ENCODE data around the gene MPIG6B. TPM values are rescaled to one million over a fixed set of nuclear protein-coding genes. Genes with fewer than 3 reads are reported as not detected.
A peak's percentile ranks its signal among the peaks of the same experiment; 100 is the strongest.

Gene MPIG6B
- total and polyA plus RNA-seq, 2 experiments from 2014 or later = not detected

GRCh38 chr6:31681135-31681671 lies 42.0 kb upstream of the MPIG6B start:
- H3K4me3 ChIP-seq = peak overlapping the region; percentile 28
- peak in 1 of 2 donors; percentile 52 for DNase-seq (ENCODE audit: low read depth in 1 of 2, low spot score in 1 of 2)
- peak; percentile 31 for TF ChIP-seq CTCF (IDR thresholded peaks at IDR 0.05; ENCODE audit: low read depth, low read length)
- H3K36me3 ChIP-seq = peaks cover 4% of the 10 kb centered on the region
- peaks cover 10% of the 10 kb centered on the region for H3K27me3 ChIP-seq
- peaks cover 2% of the 10 kb centered on the region for H3K4me1 ChIP-seq (ENCODE audit: low read depth)
- H3K9me3 ChIP-seq (ENCODE audit: low read depth) = no peaks in the 10 kb centered on the region
- H3K27ac ChIP-seq = no peak overlapping the region

GRCh38 chr6:31683591-31683990 lies 39.6 kb upstream of the MPIG6B start:
- Histone ChIP-seq H3K9me3 (ENCODE audit: low read depth) (no peaks in the 10 kb centered on the region), H3K27me3 (peaks cover 10% of the 10 kb centered on the region), H3K36me3 (peaks cover 22% of the 10 kb centered on the region), H3K4me3 (peak overlapping the region; percentile 29), H3K4me1 (ENCODE audit: low read depth) (peaks cover 2% of the 10 kb centered on the region), H3K27ac (no peak overlapping the region)
- DNase-seq (ENCODE audit: low read depth in 1 of 2, low spot score in 1 of 2) = no peak
- TF ChIP-seq CTCF (IDR thresholded peaks at IDR 0.05; ENCODE audit: low read depth, low read length) = no peak

GRCh38 chr6:31686483-31686882 lies 36.7 kb upstream of the MPIG6B start:
- Histone ChIP-seq H3K4me1 (ENCODE audit: low read depth) (peaks cover under 1% of the 10 kb centered on the region), H3K27ac (no peak overlapping the region), H3K27me3 (peaks cover 9% of the 10 kb centered on the region), H3K4me3 (no peak overlapping the region), H3K9me3 (ENCODE audit: low read depth) (no peaks in the 10 kb centered on the region), H3K36me3 (peaks cover 32% of the 10 kb centered on the region)
- no peak for TF ChIP-seq CTCF (IDR thresholded peaks at IDR 0.05; ENCODE audit: low read depth, low read length)
- no peak for DNase-seq (ENCODE audit: low read depth in 1 of 2, low spot score in 1 of 2)

GRCh38 chr6:31687321-31687720 lies 35.9 kb upstream of the MPIG6B start:
- DNase-seq (ENCODE audit: low read depth in 1 of 2, low spot score in 1 of 2) = no peak
- Histone ChIP-seq H3K36me3 (peaks cover 40% of the 10 kb centered on the region), H3K27me3 (peaks cover under 1% of the 10 kb centered on the region), H3K27ac (no peak overlapping the region), H3K4me1 (ENCODE audit: low read depth) (no peaks in the 10 kb centered on the region), H3K9me3 (ENCODE audit: low read depth) (no peaks in the 10 kb centered on the region), H3K4me3 (no peak overlapping the region)
- TF ChIP-seq CTCF (IDR thresholded peaks at IDR 0.05; ENCODE audit: low read depth, low read length) = no peak

GRCh38 chr6:31687860-31688693 lies 35.1 kb upstream of the MPIG6B start:
- H3K9me3 ChIP-seq (ENCODE audit: low read depth) = no peaks in the 10 kb centered on the region
- H3K27me3 ChIP-seq = no peaks in the 10 kb centered on the region
- no peak for TF ChIP-seq CTCF (IDR thresholded peaks at IDR 0.05; ENCODE audit: low read depth, low read length)
- peaks cover 46% of the 10 kb centered on the region for H3K36me3 ChIP-seq
- no peak for DNase-seq (ENCODE audit: low read depth in 1 of 2, low spot score in 1 of 2)
- no peak overlapping the region for H3K27ac ChIP-seq
- no peaks in the 10 kb centered on the region for H3K4me1 ChIP-seq (ENCODE audit: low read depth)
- H3K4me3 ChIP-seq = no peak overlapping the region

Measured in cardiac muscle cell (in vitro differentiated cells and primary cell).